ENCODE data around the gene KRT9. TPM values are rescaled to one million over a fixed set of nuclear protein-coding genes. Genes with fewer than 3 reads are reported as not detected.
"Not testable (repeated sequence)": the region's sequence is repeated elsewhere in the genome, so short reads cannot be mapped to it uniquely, and the experiment has no call there.

KRT9 gene
- total RNA-seq, 4 donors from 2014 or later = 0.21 TPM; not detected in 3

GRCh38 chr17:41578538-41578937 is 6.7 kb upstream of the KRT9 start:
- intact Hi-C loops (cut with DNase I; ENCODE audit: low total_unique reads) = no loop called here
- TF ChIP-seq CTCF (IDR thresholded peaks at IDR 0.05) = no peak
- TF ChIP-seq POLR2A (IDR thresholded peaks at IDR 0.05) = no peak

GRCh38 chr17:41576740-41577139 is 4.9 kb upstream of the KRT9 start:
- H3K4me3 ChIP-seq; H3K4me1 ChIP-seq; H3K27me3 ChIP-seq; H3K36me3 ChIP-seq; H3K9me3 ChIP-seq; DNase-seq; intact Hi-C loops (cut with DNase I; ENCODE audit: low total_unique reads); H3K27ac ChIP-seq: not testable (repeated sequence)

More at GRCh38 chr17:41578538-41578937, 6.7 kb upstream of the KRT9 start:
- H3K36me3 ChIP-seq = no peaks in the 10 kb centered on the region
- DNase-seq = no peak
- no peaks in the 10 kb centered on the region for H3K4me1 ChIP-seq
- no peaks in the 10 kb centered on the region for H3K27me3 ChIP-seq
- H3K27ac ChIP-seq = no peak overlapping the region
- no peak overlapping the region for H3K4me3 ChIP-seq
- no peaks in the 10 kb centered on the region for H3K9me3 ChIP-seq

- intact Hi-C loops (cut with DNase I; ENCODE audit: low total_unique reads) = no loop called here
- Histone ChIP-seq H3K4me3 (no peak overlapping the region), H3K27me3 (no peaks in the 10 kb centered on the region)
Measured at GRCh38 chr17:41575336-41575735, 3.5 kb upstream of the KRT9 start.

GRCh38 chr17:41567317-41567716 is 4.5 kb downstream of the KRT9 start:
- Histone ChIP-seq H3K36me3 (no peaks in the 10 kb centered on the region), H3K9me3 (no peaks in the 10 kb centered on the region), H3K4me3 (no peak overlapping the region), H3K27me3 (no peaks in the 10 kb centered on the region), H3K4me1 (no peaks in the 10 kb centered on the region), H3K27ac (no peak overlapping the region)
- TF ChIP-seq CTCF (IDR thresholded peaks at IDR 0.05) (no peak), POLR2A (IDR thresholded peaks at IDR 0.05) (no peak)
- no peak for DNase-seq
- intact Hi-C loops (cut with DNase I; ENCODE audit: low total_unique reads) = no loop called here

More at GRCh38 chr17:41575336-41575735, 3.5 kb upstream of the KRT9 start:
- Histone ChIP-seq H3K4me1 (no peaks in the 10 kb centered on the region), H3K36me3 (no peaks in the 10 kb centered on the region), H3K9me3 (no peaks in the 10 kb centered on the region), H3K27ac (no peak overlapping the region)
- DNase-seq = no peak
- no peak for TF ChIP-seq CTCF (IDR thresholded peaks at IDR 0.05)
- TF ChIP-seq POLR2A (IDR thresholded peaks at IDR 0.05) = no peak

GRCh38 chr17:41565338-41565737 is 6.5 kb downstream of the KRT9 start:
- Histone ChIP-seq H3K4me3 (no peak overlapping the region), H3K27ac (no peak overlapping the region), H3K4me1 (no peaks in the 10 kb centered on the region), H3K9me3 (no peaks in the 10 kb centered on the region), H3K36me3 (no peaks in the 10 kb centered on the region), H3K27me3 (no peaks in the 10 kb centered on the region)
- no peak for DNase-seq
- TF ChIP-seq POLR2A (IDR thresholded peaks at IDR 0.05) = no peak
- no peak for TF ChIP-seq CTCF (IDR thresholded peaks at IDR 0.05)
- intact Hi-C loops (cut with DNase I; ENCODE audit: low total_unique reads) = no loop called here

- TF ChIP-seq CTCF (IDR thresholded peaks at IDR 0.05) = no peak
- TF ChIP-seq POLR2A (IDR thresholded peaks at IDR 0.05) = no peak
- H3K27ac ChIP-seq = no peak overlapping the region
- DNase-seq = no peak
- H3K4me3 ChIP-seq = no peak overlapping the region
- H3K9me3 ChIP-seq = no peaks in the 10 kb centered on the region
- no peaks in the 10 kb centered on the region for H3K4me1 ChIP-seq
- H3K36me3 ChIP-seq = no peaks in the 10 kb centered on the region
- H3K27me3 ChIP-seq = no peaks in the 10 kb centered on the region
- intact Hi-C loops (cut with DNase I; ENCODE audit: low total_unique reads) = no loop called here
Measured at GRCh38 chr17:41563607-41564170, 8.2 kb downstream of the KRT9 start.

Data from uterus (tissue), 4 donors.